HG02610 (cell line): ENCODE results near the gene AAMP.

Experiments used
- ATAC-seq: cut with Tn5 transposase; IDR thresholded peaks from one replicate; pipeline ENCODE4 v1.9.1; 2021; ENCODE audit warnings: mild to moderate bottlenecking, moderate library complexity; ENCODE audit not compliant: unreplicated experiment

AAMP gene

GRCh38 chr2:218295029-218295428, 25.1 kb upstream of the AAMP start:
- no peak for ATAC-seq

GRCh38 chr2:218294430-218295022, 24.6 kb upstream of the AAMP start:
- ATAC-seq, result no peak

- no peak for ATAC-seq
These were observed 23.9 kb upstream of the AAMP start for GRCh38 chr2:218293715-218294429.

GRCh38 chr2:218292048-218293014, 22.4 kb upstream of the AAMP start, which contains the start of gene TMBIM1:
TMBIM1 (minus strand) TSS chr2:218292503; CDS start chr2:218282141, 10,362 bp downstream.
- ATAC-seq, result peak; percentile 80

- no peak for ATAC-seq
These were observed 21.5 kb upstream of the AAMP start for GRCh38 chr2:218291318-218292047.

GRCh38 chr2:218290316-218291261, 20.7 kb upstream of the AAMP start:
- peak; percentile 60 for ATAC-seq

- ATAC-seq, result no peak
These were observed 19.8 kb upstream of the AAMP start for GRCh38 chr2:218289639-218290315.

- ATAC-seq, result peak; percentile 75
These were observed 16.9 kb upstream of the AAMP start for GRCh38 chr2:218286570-218287459.

GRCh38 chr2:218285604-218286003, 15.7 kb upstream of the AAMP start:
- ATAC-seq, result no peak

GRCh38 chr2:218284106-218284811, 14.3 kb upstream of the AAMP start:
- peak; percentile 31 for ATAC-seq

GRCh38 chr2:218282173-218282991, 12.4 kb upstream of the AAMP start:
- ATAC-seq, result no peak

GRCh38 chr2:218281449-218281848, 11.5 kb upstream of the AAMP start:
- ATAC-seq, result no peak

- no peak for ATAC-seq
These were observed 10.4 kb upstream of the AAMP start for GRCh38 chr2:218280260-218280870.

GRCh38 chr2:218278531-218279360, 8.8 kb upstream of the AAMP start:
- no peak for ATAC-seq

- no peak for ATAC-seq
These were observed 8.0 kb upstream of the AAMP start for GRCh38 chr2:218277921-218278320.
